ENCODE measurements around the gene GRB7.
"Not testable (repeated sequence)": the region's sequence is repeated elsewhere in the genome, so short reads cannot be mapped to it uniquely, and the experiment has no call there.

GRB7 gene

GRCh38 chr17:39709998-39710964 is 27.5 kb upstream of the GRB7 start:
- no peak for DNase-seq (ENCODE audit: low spot score)

- not testable (repeated sequence) for DNase-seq (ENCODE audit: low spot score)
Measured at GRCh38 chr17:39711071-39711470, 26.7 kb upstream of the GRB7 start.

- no peak for DNase-seq (ENCODE audit: low spot score)
Measured at GRCh38 chr17:39711851-39712250, 25.9 kb upstream of the GRB7 start.

DNA sequence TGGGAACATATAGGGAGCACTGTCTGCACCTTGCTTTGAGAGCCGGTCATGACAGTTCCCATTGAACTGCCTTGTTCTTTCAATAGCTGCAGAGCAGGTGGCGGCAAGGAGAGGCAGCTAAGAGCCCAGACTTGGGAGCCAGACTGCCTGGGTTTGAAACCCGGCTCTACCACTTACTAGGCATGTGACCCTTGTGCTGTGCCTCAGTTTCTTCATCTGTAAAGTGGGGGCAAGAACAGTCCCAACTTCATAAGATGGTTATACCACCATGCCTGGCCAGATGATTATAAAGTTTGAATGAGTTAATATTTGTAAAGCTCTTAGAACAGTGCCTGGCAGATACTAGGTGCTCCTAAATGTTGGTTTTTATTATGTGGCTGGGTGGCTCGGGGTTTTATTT is 23.5 kb upstream of the GRB7 start:
- no peak for DNase-seq (ENCODE audit: low spot score)

GRCh38 chr17:39715375-39716072 is 22.2 kb upstream of the GRB7 start:
- no peak for DNase-seq (ENCODE audit: low spot score)

DNA sequence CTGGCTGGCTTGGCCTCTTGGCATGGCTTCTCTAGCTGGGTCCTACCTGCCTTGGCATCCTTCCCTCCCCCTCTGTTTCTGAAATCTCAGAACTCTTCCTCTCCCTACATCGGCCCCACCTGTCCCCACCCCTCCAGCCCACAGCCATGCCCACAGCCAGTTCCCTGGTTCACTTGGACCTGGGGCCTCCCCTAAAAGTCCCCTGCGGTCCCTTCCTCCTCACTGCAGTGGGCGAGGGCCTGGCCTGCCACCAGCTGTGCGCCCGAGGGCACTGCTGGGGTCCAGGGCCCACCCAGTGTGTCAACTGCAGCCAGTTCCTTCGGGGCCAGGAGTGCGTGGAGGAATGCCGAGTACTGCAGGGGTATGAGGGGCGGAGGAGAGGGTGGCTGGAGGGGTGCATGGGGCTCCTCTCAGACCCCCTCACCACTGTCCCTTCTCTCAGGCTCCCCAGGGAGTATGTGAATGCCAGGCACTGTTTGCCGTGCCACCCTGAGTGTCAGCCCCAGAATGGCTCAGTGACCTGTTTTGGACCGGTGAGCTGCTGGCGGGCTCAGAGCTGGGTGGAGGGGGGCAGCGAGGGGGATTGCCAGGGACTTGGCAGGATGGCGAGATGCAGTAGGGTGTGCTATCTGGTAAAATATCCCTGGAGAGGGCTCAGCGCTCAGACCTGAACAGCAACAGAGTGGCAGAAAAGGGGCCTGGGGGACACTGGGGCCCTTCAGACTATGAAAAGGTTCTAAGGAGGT is 21.5 kb upstream of the GRB7 start:
- no peak for DNase-seq (ENCODE audit: low spot score)

GRCh38 chr17:39716879-39717536 is 20.7 kb upstream of the GRB7 start:
- DNase-seq (ENCODE audit: low spot score) = no peak

- no peak for DNase-seq (ENCODE audit: low spot score)
Measured at GRCh38 chr17:39717660-39718059, 20.1 kb upstream of the GRB7 start.

DNA sequence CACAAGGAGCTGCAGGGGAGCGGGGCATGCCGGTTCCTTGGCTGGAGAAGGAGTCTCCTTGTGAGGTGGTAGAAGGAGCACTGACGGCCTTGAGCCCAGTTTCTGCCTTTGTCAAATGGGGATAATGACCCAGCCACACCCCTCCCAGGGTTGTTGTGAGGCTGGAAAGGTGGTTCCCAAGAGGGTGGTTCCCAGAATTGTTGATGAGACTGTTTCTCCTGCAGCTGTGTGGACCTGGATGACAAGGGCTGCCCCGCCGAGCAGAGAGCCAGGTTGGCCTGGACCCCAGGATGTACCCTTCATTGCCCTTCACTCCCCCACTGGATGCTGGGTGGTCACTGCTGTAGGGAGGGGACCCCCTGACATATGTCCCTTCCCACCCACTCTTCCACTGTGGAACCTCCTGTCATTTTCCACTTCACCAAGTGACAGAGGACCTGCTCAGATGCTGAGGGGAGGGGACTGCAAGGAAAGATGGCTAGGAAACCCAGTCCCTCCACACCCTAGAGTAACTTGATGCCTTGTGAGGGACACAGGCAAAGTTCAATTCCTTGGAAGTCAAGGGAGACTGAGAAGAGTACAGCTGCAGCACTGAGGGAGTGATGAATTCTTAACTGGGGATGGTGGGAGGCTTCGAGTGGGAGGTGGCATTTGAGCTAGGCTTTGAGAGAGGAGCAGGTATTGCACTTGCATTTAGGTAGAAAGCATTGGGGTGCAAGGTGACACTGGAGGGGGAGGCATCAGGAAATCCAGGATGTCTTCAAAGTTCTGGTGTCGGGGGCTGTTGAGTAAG is 18.0 kb upstream of the GRB7 start:
- peak; percentile 82 for DNase-seq (ENCODE audit: low spot score)

DNA sequence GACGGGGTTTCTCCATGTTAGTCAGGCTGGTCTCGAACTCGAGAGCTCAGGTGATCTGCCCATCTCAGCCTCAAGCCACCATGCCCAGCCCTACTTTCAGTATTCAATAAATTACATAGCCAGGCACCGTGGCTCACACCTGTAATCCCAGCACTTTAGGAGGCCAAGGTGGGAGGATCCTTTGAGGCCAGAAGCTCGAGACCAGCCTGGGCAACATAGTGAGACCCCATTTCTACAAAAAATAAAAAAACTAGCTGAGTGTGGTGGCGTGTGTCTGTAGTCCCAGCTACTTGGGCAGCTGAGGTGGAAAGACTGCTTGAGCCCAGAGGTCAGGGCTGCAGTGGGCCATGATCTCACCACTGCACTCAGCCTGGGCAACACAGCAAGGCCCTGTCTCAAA is 15.6 kb upstream of the GRB7 start:
- no peak for DNase-seq (ENCODE audit: low spot score)

GRCh38 chr17:39722965-39723848 is 14.5 kb upstream of the GRB7 start:
- DNase-seq (ENCODE audit: low spot score) = no peak

GRCh38 chr17:39724731-39725130 is 13.0 kb upstream of the GRB7 start:
- DNase-seq (ENCODE audit: low spot score) = no peak

GRCh38 chr17:39725923-39726322 is 11.8 kb upstream of the GRB7 start:
- not testable (repeated sequence) for DNase-seq (ENCODE audit: low spot score)

DNA sequence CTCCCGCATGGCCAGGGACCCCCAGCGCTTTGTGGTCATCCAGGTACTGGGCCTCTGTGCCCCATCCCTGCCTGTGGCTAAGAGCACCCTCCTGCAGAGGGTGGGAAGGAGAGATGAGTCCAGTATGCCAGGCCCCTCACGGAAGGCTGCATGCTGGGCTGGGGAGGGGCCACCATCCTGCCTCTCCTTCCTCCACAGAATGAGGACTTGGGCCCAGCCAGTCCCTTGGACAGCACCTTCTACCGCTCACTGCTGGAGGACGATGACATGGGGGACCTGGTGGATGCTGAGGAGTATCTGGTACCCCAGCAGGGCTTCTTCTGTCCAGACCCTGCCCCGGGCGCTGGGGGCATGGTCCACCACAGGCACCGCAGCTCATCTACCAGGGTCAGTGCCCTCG is 11.1 kb upstream of the GRB7 start:
- DNase-seq (ENCODE audit: low spot score) = no peak

GRCh38 chr17:39727556-39727955 is 10.2 kb upstream of the GRB7 start:
- DNase-seq (ENCODE audit: low spot score) = no peak

- no peak for DNase-seq (ENCODE audit: low spot score)
Measured at GRCh38 chr17:39729280-39729851, 8.4 kb upstream of the GRB7 start.

DNA sequence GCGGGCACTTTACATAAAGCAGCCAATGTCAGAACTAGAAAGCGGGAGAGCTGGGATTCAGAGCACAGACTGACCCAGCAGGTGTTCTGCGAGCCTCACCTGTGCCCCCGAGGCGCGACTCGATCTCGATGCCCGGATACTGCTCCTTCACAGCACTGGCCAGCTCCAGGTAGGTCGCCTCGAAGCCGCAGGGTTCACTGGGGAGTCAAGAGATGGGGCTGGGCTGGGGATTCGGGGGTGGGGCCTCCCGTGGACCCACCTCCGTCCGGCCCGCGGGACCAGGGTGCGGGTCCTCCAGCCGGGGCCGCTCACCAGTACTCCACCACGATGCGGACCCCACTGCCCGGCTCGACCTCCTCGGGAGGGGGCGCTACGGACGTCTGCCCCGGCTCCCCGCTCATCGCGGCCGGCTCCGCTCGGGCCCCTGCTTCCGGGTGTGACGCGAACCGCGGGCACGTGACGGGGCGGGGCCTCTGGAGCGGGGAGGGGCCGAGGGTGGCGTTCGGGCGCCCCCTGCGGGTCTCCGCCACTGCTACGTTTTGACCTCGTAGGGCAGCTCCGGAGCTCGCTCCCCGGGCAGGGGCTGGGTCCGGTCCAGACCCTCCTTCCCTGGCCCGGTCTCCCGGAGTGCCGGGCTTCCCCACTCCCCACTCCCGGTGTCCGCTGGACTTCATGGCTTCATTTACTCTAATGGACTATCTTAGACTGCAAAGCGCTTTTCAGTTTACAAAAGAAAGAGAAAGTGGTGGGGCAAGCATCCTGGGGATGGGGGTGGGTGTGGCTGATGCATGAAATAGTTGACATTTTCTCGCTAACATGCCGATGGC is 7.4 kb upstream of the GRB7 start, which contains the start of gene MIEN1:
MIEN1 (minus strand) TSS at position 438 of the 827 bp plus-strand sequence; CDS start at position 401, 37 bp downstream.
- peak; percentile 84 for DNase-seq (ENCODE audit: low spot score)

DNA sequence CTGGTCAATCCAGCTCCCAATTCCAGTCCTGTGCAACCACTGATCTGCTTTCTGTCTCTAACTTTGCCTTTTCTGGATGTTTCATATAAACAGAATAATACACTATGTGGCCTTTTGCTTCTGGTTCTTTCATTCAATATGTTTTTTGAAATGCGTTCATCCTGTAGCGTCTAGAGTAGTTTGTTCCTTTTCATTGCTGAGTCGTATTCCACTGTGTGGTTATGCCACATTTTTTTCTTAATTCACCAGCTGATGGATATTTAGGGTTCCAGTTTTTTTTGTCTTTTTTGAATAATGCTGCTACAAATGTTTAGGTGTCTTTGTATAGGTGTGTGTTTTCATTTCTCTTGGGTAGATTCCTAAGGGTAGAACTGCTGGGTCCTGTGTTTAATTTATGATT is 5.2 kb upstream of the GRB7 start:
- DNase-seq (ENCODE audit: low spot score) = no peak

- no peak for DNase-seq (ENCODE audit: low spot score)
Measured at GRCh38 chr17:39735882-39736281, 1.9 kb upstream of the GRB7 start.

All from putamen (tissue), 1 donor.